Vein endothelial cell (primary cell): Measurements from ENCODE around the gene OR52I2. TPM values are rescaled to one million over a fixed set of nuclear protein-coding genes. Genes with fewer than 3 reads are reported as not detected.

Experiments
- total RNA-seq: library from RNA; depleted of rRNA; stranded (reverse); fragments of >200 nt; gene quantifications from 2 replicates; pipeline ENCODE4 v1.2.3, GENCODE V29; 2012

The OR52I2 gene
- total RNA-seq, result not detected in 2 replicates

DNA sequence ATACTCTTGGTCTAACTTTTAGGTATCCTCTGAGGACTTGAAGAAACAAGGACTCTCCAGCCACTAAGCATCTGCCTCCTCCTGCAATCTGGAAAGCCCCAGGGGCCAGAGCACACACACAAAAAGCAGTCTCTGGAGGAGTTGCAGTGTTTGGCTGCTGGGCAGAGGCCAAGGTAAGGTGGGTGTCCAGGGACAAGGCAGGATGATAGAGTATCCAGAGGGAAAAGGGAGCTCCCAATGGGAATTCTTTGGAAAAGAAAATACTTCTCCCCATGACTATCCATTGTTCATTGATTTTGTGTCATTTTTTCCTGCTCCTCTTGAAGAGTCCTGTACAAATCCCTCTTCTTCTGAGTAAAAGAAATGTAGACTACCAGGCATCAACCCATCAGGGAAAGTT is at the start of gene OR52I2:
TSS of gene OR52I2 (plus strand) at position 301 of the 400 bp plus-strand sequence.

DNA sequence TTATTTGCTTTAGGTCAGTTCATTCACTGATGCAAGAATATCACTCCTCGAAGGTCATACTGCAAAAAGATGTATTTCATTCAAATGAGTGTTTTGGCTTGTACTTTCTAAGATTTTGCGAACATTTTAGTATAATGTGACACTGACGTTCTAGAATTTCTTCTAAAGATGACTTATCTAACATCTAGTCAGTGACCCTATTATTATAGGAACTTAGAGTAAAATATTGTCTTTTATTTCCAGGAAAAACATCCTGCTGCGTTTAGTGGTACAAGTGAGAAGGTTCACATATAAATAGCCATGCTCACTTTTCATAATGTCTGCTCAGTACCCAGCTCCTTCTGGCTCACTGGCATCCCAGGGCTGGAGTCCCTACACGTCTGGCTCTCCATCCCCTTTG is 36.7 kb upstream of the OR52I2 start, which contains the start of gene OR52M1:
TSS of gene OR52M1 (plus strand) at position 301 of the 400 bp plus-strand sequence. CDS start at position 301, 0 bp downstream.

DNA sequence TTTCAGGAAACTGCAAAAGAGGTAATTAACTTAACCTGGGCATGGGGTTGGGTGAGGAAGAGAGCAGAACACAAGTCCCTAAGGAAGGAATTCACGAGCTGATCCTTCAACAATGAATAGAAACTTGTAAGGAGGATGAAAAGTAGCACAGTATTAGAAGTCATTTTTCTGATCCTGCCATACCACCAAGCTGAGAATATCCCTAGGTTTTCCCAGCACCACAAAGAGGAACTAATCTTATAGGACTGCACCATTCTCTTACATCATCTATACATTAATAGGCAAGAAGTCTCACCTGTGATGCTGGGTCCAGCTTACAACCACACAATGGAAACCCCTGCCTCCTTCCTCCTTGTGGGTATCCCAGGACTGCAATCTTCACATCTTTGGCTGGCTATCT is 12.2 kb downstream of the OR52I2 start, which contains the start of gene OR52I1:
TSS of gene OR52I1 (plus strand) at position 301 of the 400 bp plus-strand sequence. CDS start at position 301, 0 bp downstream.

DNA sequence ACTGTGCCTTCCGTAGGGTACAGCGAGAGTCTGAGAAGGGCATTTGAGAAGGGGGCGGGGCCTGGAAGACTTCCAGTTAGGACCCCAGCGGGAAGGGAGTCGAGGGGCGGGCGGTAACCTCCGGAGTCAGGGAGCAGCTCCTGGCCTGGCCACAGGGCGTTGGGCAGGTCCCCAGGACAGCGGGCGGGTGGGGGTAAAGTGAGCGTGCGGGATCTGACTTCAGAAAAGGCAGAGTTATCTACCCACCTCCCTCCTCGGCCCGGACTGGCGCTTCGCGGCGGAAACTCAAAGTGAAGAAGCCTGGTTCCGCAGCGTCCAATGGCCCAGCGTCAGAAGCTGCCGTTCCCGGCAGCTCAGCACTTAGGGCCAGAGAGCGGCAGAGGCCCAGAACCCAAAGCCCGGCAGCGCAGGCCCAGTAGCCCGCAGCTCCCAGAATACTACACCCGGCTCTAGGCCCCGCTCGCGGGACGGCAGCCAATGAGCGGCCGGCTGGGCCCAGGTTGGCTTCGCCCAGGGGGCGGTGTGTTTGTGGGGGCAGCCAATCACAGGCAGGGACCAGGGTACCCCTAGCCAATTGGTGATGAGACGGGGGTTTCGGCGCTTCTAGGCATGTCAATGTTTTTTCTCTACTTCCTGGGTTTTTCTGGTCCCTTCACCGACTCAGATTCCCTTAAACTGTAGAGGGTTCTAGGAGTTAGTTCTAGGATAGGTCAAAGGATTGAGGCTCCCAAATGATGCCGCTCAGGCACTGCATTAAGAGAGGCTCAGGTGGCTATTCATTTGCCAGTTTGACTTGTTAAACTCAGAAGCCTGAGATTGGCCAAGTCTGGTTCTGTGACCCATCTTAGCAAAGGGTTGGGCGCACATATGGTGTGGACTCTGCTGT is 26.5 kb downstream of the OR52I2 start, which contains the start of gene TRIM68:
TSS of gene TRIM68 (minus strand) at position 451 of the 886 bp plus-strand sequence. CDS start 2,727 bp downstream, outside the sequence.

DNA sequence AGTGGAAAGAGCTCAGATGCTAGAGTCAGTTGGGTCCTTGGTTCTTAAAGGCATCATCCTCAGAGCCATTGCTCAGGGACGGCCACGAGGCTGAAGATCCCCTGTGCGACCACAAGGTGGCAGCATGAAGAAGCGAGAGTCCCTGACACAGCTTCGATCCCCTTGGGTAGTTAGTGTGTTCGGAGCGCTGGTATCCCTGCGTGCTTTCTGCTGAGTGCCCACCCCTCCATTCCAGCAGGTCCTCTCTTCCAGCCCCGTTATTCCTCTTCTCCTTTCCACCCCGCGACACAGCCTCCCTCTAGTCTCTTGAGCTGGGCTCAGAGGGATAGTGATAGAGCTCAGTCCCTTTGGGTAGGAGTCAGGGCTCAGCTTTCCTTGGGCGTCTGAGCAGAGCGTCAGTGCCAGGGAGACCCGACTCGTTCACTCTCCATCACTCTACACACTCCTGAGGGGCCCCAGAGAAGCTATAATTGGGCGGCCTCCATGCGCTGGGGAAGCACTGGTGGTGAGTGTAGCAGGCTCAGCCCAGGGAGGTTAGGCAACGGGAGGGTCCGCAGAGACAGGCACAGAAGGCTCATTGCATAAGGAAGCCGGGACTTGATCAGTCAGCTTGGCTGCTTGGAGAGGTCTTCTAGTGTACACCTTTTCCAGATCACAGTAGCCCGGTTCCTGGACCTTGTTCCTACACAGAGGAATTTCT is 55.6 kb downstream of the OR52I2 start, which contains the start of gene OR51D1:
TSS of gene OR51D1 (plus strand) at position 516 of the 700 bp plus-strand sequence. CDS start 2,314 bp downstream, outside the sequence.

Other genes with a start within 250 kb of the OR52I2 start
- gene OR52B4, start 213.4 kb upstream of the OR52I2 start, total RNA-seq, result not detected in 2 replicates
- 16.7 and 21.3 TPM in 2 replicates for gene TRIM21, start 188.0 kb upstream of the OR52I2 start, total RNA-seq
- gene OR52K2, start 132.4 kb upstream of the OR52I2 start, total RNA-seq, result not detected in 2 replicates
- gene OR52K1, start 99.1 kb upstream of the OR52I2 start, total RNA-seq, result not detected in 2 replicates
- gene OR52M1, start 36.6 kb upstream of the OR52I2 start, total RNA-seq, result not detected in 2 replicates
- gene OR52I1, start 12.3 kb downstream of the OR52I2 start, total RNA-seq, result not detected in 2 replicates
- gene TRIM68, start 26.5 kb downstream of the OR52I2 start, total RNA-seq, result 13.9 and 15.4 TPM in 2 replicates
- not detected in 2 replicates for gene OR51D1, start 55.7 kb downstream of the OR52I2 start, total RNA-seq
- gene OR51E1, start 62.2 kb downstream of the OR52I2 start, total RNA-seq, result not detected in 2 replicates
- not detected in 2 replicates for gene OR51E2, start 116.1 kb downstream of the OR52I2 start, total RNA-seq
- gene MMP26, start 123.0 kb downstream of the OR52I2 start, total RNA-seq, result not detected in 2 replicates
- gene OR51F1, start 188.2 kb downstream of the OR52I2 start, total RNA-seq, result not detected in 2 replicates
- not detected in 2 replicates for gene OR52R1, start 222.6 kb downstream of the OR52I2 start, total RNA-seq
- not detected in 2 replicates for gene OR51F2, start 239.6 kb downstream of the OR52I2 start, total RNA-seq